Astrocyte (in vitro differentiated cells and primary cell): ENCODE measurements around the gene NOL8. TPM values are rescaled to one million over a fixed set of nuclear protein-coding genes. Genes with fewer than 3 reads are reported as not detected.
A peak's percentile ranks its signal among the peaks of the same experiment; 100 is the strongest.

Source experiments
- microRNA-seq: library from miRNA; unstranded; fragments of <30 nt; microRNA quantifications from one replicate; pipeline ENCODE4 v1.2.0, GENCODE V29; 2020
- total RNA-seq: library from RNA; stranded (reverse); gene quantifications from 2 replicates; pipeline ENCODE4 v1.2.1, GENCODE V29; 2021

The NOL8 gene
- total RNA-seq, 1 donor from 2014 or later = 33.1 TPM

Small RNAs within 50 kb of the gene (microRNA-seq; reads per million reads assigned to microRNA genes)
- 8.8 reads per million, percentile 32 among the genes with 10 or more reads in this experiment for gene MIR3651

Other genes with a start within 250 kb of the NOL8 start
- gene SPTLC1, start 209.9 kb downstream of the NOL8 start, total RNA-seq = 75.9 and 82.0 TPM in 2 replicates
- 226 and 232 TPM in 2 replicates for gene IARS1, start 31.7 kb downstream of the NOL8 start, total RNA-seq
- gene CENPP, start 603 bp upstream of the NOL8 start, total RNA-seq = 1.9 and 2.0 TPM in 2 replicates
- gene OGN, start 79.2 kb upstream of the NOL8 start, total RNA-seq = not detected in 2 replicates
- gene OMD, start 99.1 kb upstream of the NOL8 start, total RNA-seq = not detected in 2 replicates
- gene ASPN, start 157.2 kb upstream of the NOL8 start, total RNA-seq = not detected in 2 replicates
- 0.18 and 0.22 TPM in 2 replicates for gene ECM2, start 210.6 kb upstream of the NOL8 start, total RNA-seq